Gastrocnemius medialis (tissue), 4 donors: ENCODE measurements around the gene TMEM163. TPM values are rescaled to one million over a fixed set of nuclear protein-coding genes. Genes with fewer than 3 reads are reported as not detected.

Experiments used
- ATAC-seq, 2 donors: fragments of 150-250 bp; one replicate each; pipeline ENCODE4 v1.9.1; 2016
- DNase-seq, 2 donors: peaks; one replicate each; pipeline ENCODE4 v3.0.0-alpha.2; 2019
- H3K27ac ChIP-seq, 4 donors: fragments of 200-600 bp; sonication (generic); 1 replicate in 1 of 4; 2 replicates in 3 of 4; pipeline ENCODE4 v1.5.1; 2016 to 2018; ENCODE audit warnings: mild to moderate bottlenecking in 2 of 4, moderate library complexity in 1 of 4
- H3K27me3 ChIP-seq, 3 donors: fragments of 200-600 bp; sonication (generic) in 2 of 3; 1 replicate in 1 of 3; 2 replicates in 2 of 3; pipeline versions ENCODE4 v1.5.1 to v1.6.0; 2016 to 2019; ENCODE audit warnings: mild to moderate bottlenecking in 1 of 3, moderate library complexity in 1 of 3
- H3K36me3 ChIP-seq, 2 donors: fragments of 200-600 bp; sonication (generic) in 1 of 2; one replicate each; pipeline ENCODE4 v1.5.1; 2017 to 2018
- H3K4me1 ChIP-seq, 2 donors: fragments of 200-600 bp; sonication (generic) in 1 of 2; one replicate each; pipeline ENCODE4 v1.5.1; 2016 to 2017; ENCODE audit warnings: mild to moderate bottlenecking in 2 of 2
- H3K4me3 ChIP-seq, 4 donors: fragments of 200-600 bp; sonication (generic) in 3 of 4; 1 replicate in 1 of 4; 2 replicates in 3 of 4; pipeline ENCODE4 v1.5.1; 2016 to 2019; ENCODE audit warnings: mild to moderate bottlenecking in 2 of 4
- H3K9me3 ChIP-seq, 3 donors: fragments of 200-600 bp; sonication (generic) in 2 of 3; 1 replicate in 1 of 3; 2 replicates in 2 of 3; pipeline ENCODE4 v1.5.1; 2016 to 2019
- CTCF ChIP-seq, 5 experiments: fragments of 450-650 bp in 3 of 5; fragments of 200-600 bp in 2 of 5; sonication (generic) in 2 of 5; IDR thresholded peaks in 4 of 5; conservative IDR thresholded peaks in 1 of 5; 1 replicate in 4 of 5; 2 replicates in 1 of 5; pipeline ENCODE4 v1.5.1; 2016 to 2019; ENCODE audit warnings: antibody characterized with exemption in 5 of 5, mild to moderate bottlenecking in 3 of 5, moderate library complexity in 3 of 5
- POLR2A ChIP-seq, 2 donors: fragments of 450-650 bp; IDR thresholded peaks; one replicate each; pipeline ENCODE4 v1.6.1; 2017; ENCODE audit warnings: antibody characterized with exemption in 2 of 2, mild to moderate bottlenecking in 2 of 2, moderate library complexity in 2 of 2
- in situ Hi-C, 4 donors: fragments of 200-750 bp; cut with MboI; loops; one replicate each; pipeline versions ENCODE4 v1.15.0 to v1.8.0; 2017; ENCODE audit warnings: low sequenced_read_pairs in 4 of 4
- intact Hi-C: fragments of 100-400 bp; cut with DNase I; formaldehyde crosslinking; loops from one replicate; pipeline ENCODE4 v1.15.1; 2023; ENCODE audit warnings: low total_unique reads
- total RNA-seq, 4 donors: library from RNA; depleted of rRNA; stranded (reverse); fragments of >200 nt; gene quantifications; one replicate each; pipeline versions ENCODE4 v1.1.0 to v1.2.3, GENCODE V29; 2016

The TMEM163 gene
- total RNA-seq, 4 donors from 2014 or later, result not detected

GRCh38 chr2:134499307-134499926, 219.4 kb downstream of the TMEM163 start:
- H3K36me3 ChIP-seq, result no peaks in the 10 kb centered on the region
- no peaks in the 10 kb centered on the region for H3K4me1 ChIP-seq
- no peak for DNase-seq
- no peak for TF ChIP-seq CTCF (IDR thresholded peaks at IDR 0.05 in 4 of 5, conservative IDR thresholded peaks at IDR 0.05 in 1 of 5)
- no peak for TF ChIP-seq POLR2A (IDR thresholded peaks at IDR 0.05)
- no peak overlapping the region for H3K27ac ChIP-seq
- in situ Hi-C loops (no loop called here), intact Hi-C loops (no loop called here)
- H3K4me3 ChIP-seq, result no peak overlapping the region
- no peak for ATAC-seq
- no peaks in the 10 kb centered on the region for H3K27me3 ChIP-seq
- no peaks in the 10 kb centered on the region for H3K9me3 ChIP-seq

GRCh38 chr2:134498654-134499053, 220.1 kb downstream of the TMEM163 start:
- ATAC-seq (no peak), DNase-seq (no peak)
- Histone ChIP-seq H3K27ac (no peak overlapping the region), H3K27me3 (no peaks in the 10 kb centered on the region), H3K4me1 (no peaks in the 10 kb centered on the region), H3K9me3 (no peaks in the 10 kb centered on the region), H3K36me3 (no peaks in the 10 kb centered on the region), H3K4me3 (no peak overlapping the region)
- no peak for TF ChIP-seq CTCF (IDR thresholded peaks at IDR 0.05 in 4 of 5, conservative IDR thresholded peaks at IDR 0.05 in 1 of 5)
- TF ChIP-seq POLR2A (IDR thresholded peaks at IDR 0.05), result no peak
- intact Hi-C loops (no loop called here), in situ Hi-C loops (no loop called here)

GRCh38 chr2:134493797-134494196, 225.0 kb downstream of the TMEM163 start:
- in situ Hi-C loops (no loop called here), intact Hi-C loops (no loop called here)
- ATAC-seq, result no peak
- no peak for DNase-seq
- Histone ChIP-seq H3K9me3 (no peaks in the 10 kb centered on the region), H3K27ac (no peak overlapping the region), H3K4me1 (no peaks in the 10 kb centered on the region), H3K4me3 (no peak overlapping the region), H3K27me3 (no peaks in the 10 kb centered on the region), H3K36me3 (no peaks in the 10 kb centered on the region)
- TF ChIP-seq POLR2A (IDR thresholded peaks at IDR 0.05), result no peak
- no peak for TF ChIP-seq CTCF (IDR thresholded peaks at IDR 0.05 in 4 of 5, conservative IDR thresholded peaks at IDR 0.05 in 1 of 5)

GRCh38 chr2:134491771-134492441, 226.9 kb downstream of the TMEM163 start:
- TF ChIP-seq POLR2A (IDR thresholded peaks at IDR 0.05) (no peak), CTCF (IDR thresholded peaks at IDR 0.05 in 4 of 5, conservative IDR thresholded peaks at IDR 0.05 in 1 of 5) (no peak)
- Histone ChIP-seq H3K4me3 (no peak overlapping the region), H3K27me3 (no peaks in the 10 kb centered on the region), H3K9me3 (no peaks in the 10 kb centered on the region), H3K36me3 (no peaks in the 10 kb centered on the region), H3K27ac (no peak overlapping the region), H3K4me1 (no peaks in the 10 kb centered on the region)
- ATAC-seq, result no peak
- DNase-seq, result no peak
- in situ Hi-C loops (no loop called here), intact Hi-C loops (no loop called here)
